ENCODE measurements around the gene CCL15. TPM values are rescaled to one million over a fixed set of nuclear protein-coding genes. Genes with fewer than 3 reads are reported as not detected.

The CCL15 gene, protein sequence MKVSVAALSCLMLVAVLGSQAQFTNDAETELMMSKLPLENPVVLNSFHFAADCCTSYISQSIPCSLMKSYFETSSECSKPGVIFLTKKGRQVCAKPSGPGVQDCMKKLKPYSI
- not detected in 2 replicates for total RNA-seq

DNA sequence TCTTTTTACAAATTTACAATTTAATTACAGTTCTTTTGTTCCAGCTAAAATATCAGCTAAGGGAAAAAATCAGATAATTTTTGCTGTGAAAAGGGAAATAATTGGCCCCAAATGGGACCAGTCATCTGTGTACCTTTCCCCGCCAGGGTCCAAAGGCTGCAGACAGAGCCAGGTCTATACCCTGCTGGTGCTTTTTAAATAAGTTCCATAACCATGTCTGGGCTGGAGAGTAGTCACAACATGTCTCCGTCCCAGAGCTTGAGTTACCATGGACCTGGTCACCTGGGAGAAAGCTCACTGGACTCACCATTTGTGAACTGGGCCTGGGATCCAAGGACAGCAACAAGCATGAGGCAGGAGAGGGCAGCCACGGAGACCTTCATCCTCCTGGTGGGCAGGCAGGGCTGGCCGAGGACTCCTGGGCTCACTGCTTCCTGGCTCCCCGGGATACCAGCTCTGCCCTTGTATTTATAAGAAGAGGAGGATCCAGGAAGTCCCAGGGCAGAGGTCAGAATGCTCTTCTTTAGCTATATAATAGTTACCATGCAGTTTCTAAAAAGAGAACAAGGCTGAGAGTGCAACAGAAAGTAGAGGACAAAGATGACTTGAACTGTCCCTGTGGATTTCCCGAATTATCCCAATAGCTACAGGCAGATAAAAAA lies at the start of gene CCL15:
Gene CCL15, minus strand, starts transcription at position 444 of the 662 bp plus-strand sequence. Its CDS starts 61 bp downstream, at position 383.
- no peaks in the 10 kb centered on the region for H3K79me2 ChIP-seq (ENCODE audit: insufficient read depth, low read length)

DNA sequence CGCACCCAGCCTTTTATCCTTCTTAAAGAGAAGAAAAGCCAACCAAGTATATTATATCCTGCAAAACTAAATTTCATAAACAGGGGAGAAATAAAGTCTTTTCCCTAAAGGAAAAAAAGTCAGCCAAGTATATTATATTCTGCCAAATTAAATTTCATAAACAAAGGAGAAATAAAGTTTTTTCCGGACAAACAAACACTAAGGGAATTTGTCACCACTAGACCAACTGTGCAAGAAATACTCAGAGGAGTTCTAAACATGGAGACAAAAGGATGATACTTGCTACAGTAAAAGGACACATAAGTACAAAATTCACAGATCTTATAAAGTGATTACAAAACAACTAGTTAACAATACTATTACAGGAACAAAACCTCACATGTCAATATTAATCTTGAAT lies 48.3 kb upstream of the CCL15 start:
- Histone ChIP-seq H3K79me2 (ENCODE audit: insufficient read depth, low read length) (no peaks in the 10 kb centered on the region), H3K36me3 (ENCODE audit: insufficient read depth, low read length) (no peaks in the 10 kb centered on the region), H3K4me2 (ENCODE audit: insufficient read depth, low read length) (no peak overlapping the region), H4K20me1 (ENCODE audit: insufficient read depth, low read length) (no peaks in the 10 kb centered on the region), H2AFZ (ENCODE audit: low read length) (no peak overlapping the region), H3K9me3 (ENCODE audit: low read depth, low read length) (no peaks in the 10 kb centered on the region), H3K27me3 (ENCODE audit: insufficient read depth, low read length) (no peaks in the 10 kb centered on the region), H3K4me3 (ENCODE audit: insufficient read depth, low read length) (no peak overlapping the region), H3K27ac (ENCODE audit: low read depth, low read length) (no peak overlapping the region), H3K4me1 (ENCODE audit: insufficient read depth, low read length) (no peaks in the 10 kb centered on the region)
- DNase-seq (ENCODE audit: insufficient read length, low spot score, missing footprints), result no peak
- TF ChIP-seq, protein P1, sequence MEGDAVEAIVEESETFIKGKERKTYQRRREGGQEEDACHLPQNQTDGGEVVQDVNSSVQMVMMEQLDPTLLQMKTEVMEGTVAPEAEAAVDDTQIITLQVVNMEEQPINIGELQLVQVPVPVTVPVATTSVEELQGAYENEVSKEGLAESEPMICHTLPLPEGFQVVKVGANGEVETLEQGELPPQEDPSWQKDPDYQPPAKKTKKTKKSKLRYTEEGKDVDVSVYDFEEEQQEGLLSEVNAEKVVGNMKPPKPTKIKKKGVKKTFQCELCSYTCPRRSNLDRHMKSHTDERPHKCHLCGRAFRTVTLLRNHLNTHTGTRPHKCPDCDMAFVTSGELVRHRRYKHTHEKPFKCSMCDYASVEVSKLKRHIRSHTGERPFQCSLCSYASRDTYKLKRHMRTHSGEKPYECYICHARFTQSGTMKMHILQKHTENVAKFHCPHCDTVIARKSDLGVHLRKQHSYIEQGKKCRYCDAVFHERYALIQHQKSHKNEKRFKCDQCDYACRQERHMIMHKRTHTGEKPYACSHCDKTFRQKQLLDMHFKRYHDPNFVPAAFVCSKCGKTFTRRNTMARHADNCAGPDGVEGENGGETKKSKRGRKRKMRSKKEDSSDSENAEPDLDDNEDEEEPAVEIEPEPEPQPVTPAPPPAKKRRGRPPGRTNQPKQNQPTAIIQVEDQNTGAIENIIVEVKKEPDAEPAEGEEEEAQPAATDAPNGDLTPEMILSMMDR (IDR thresholded peaks at IDR 0.05; ENCODE audit: extremely low read depth, low read depth, low read length), result no peak

More for the DNA sequence above, at the start of gene CCL15:
- Histone ChIP-seq H3K4me1 (ENCODE audit: insufficient read depth, low read length) (no peaks in the 10 kb centered on the region), H3K36me3 (ENCODE audit: insufficient read depth, low read length) (no peaks in the 10 kb centered on the region), H3K4me3 (ENCODE audit: insufficient read depth, low read length) (no peak within 1 kb of the TSS), H4K20me1 (ENCODE audit: insufficient read depth, low read length) (no peaks in the 10 kb centered on the region), H3K9me3 (ENCODE audit: low read depth, low read length) (no peaks in the 10 kb centered on the region), H3K4me2 (ENCODE audit: insufficient read depth, low read length) (no peak within 1 kb of the TSS), H3K27ac (ENCODE audit: low read depth, low read length) (no peak within 1 kb of the TSS), H3K27me3 (ENCODE audit: insufficient read depth, low read length) (no peaks in the 10 kb centered on the region), H2AFZ (ENCODE audit: low read length) (no peak within 1 kb of the TSS)
- no peak for DNase-seq (ENCODE audit: insufficient read length, low spot score, missing footprints)
- TF ChIP-seq, protein P1 (IDR thresholded peaks at IDR 0.05; ENCODE audit: extremely low read depth, low read depth, low read length), result no peak

DNA sequence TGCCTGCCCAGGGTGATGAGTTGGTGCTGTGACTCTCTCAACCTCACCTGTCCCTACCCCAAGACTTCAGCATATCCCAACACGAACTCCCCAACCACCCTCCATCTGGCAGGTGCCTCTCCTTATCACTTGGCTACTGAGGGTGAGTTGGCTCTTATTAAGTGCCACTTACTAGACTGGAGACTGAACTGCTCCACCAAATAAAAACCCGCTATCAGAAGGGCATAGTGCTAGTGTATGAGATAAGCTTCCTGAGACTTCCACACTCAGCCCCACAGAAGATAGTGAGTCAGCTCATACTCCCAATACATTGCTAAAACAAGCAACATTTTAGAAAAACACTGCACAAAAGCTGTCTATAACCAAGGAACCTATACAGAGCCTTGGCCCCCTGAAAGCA lies 46.7 kb upstream of the CCL15 start:
- H3K4me1 ChIP-seq (ENCODE audit: insufficient read depth, low read length), result no peaks in the 10 kb centered on the region
- TF ChIP-seq, protein P1 (IDR thresholded peaks at IDR 0.05; ENCODE audit: extremely low read depth, low read depth, low read length), result no peak
- H3K27ac ChIP-seq (ENCODE audit: low read depth, low read length), result no peak overlapping the region
- no peaks in the 10 kb centered on the region for H3K9me3 ChIP-seq (ENCODE audit: low read depth, low read length)
- H3K4me3 ChIP-seq (ENCODE audit: insufficient read depth, low read length), result no peak overlapping the region
- H3K36me3 ChIP-seq (ENCODE audit: insufficient read depth, low read length), result no peaks in the 10 kb centered on the region
- H3K4me2 ChIP-seq (ENCODE audit: insufficient read depth, low read length), result no peak overlapping the region
- H3K27me3 ChIP-seq (ENCODE audit: insufficient read depth, low read length), result no peaks in the 10 kb centered on the region
- no peaks in the 10 kb centered on the region for H4K20me1 ChIP-seq (ENCODE audit: insufficient read depth, low read length)
- H3K79me2 ChIP-seq (ENCODE audit: insufficient read depth, low read length), result no peaks in the 10 kb centered on the region
- no peak for DNase-seq (ENCODE audit: insufficient read length, low spot score, missing footprints)
- H2AFZ ChIP-seq (ENCODE audit: low read length), result no peak overlapping the region

DNA sequence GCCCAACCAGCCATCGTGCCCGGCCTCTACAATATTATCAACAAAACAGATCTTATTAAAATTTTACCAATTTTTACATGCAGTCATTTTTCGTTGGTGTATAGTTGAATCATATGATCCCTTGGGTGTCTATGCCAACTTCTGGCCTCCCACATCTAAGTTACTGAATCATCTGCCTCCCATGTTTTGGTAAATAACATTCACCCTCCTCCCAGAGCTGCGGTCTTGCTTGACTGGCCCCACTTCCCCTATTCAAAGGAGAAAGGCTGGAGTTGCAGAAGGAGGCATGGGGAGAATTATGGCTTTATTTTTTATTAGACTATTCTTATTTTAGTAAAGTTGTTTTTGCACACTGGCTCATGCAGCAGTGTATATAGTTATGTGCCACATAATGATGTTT lies 34.9 kb upstream of the CCL15 start:
- H3K9me3 ChIP-seq (ENCODE audit: low read depth, low read length), result no peaks in the 10 kb centered on the region
- no peak for DNase-seq (ENCODE audit: insufficient read length, low spot score, missing footprints)
- no peak overlapping the region for H3K4me3 ChIP-seq (ENCODE audit: insufficient read depth, low read length)
- TF ChIP-seq, protein P1 (IDR thresholded peaks at IDR 0.05; ENCODE audit: extremely low read depth, low read depth, low read length), result no peak
- H3K27me3 ChIP-seq (ENCODE audit: insufficient read depth, low read length), result peaks cover 4% of the 10 kb centered on the region
- H3K36me3 ChIP-seq (ENCODE audit: insufficient read depth, low read length), result no peaks in the 10 kb centered on the region
- H3K4me2 ChIP-seq (ENCODE audit: insufficient read depth, low read length), result no peak overlapping the region
- no peaks in the 10 kb centered on the region for H3K79me2 ChIP-seq (ENCODE audit: insufficient read depth, low read length)
- no peak overlapping the region for H2AFZ ChIP-seq (ENCODE audit: low read length)
- no peaks in the 10 kb centered on the region for H4K20me1 ChIP-seq (ENCODE audit: insufficient read depth, low read length)
- no peaks in the 10 kb centered on the region for H3K4me1 ChIP-seq (ENCODE audit: insufficient read depth, low read length)
- no peak overlapping the region for H3K27ac ChIP-seq (ENCODE audit: low read depth, low read length)

Data from osteoblast (primary cell).